Mononuclear cell (primary cell): ENCODE data around the gene CD3G. TPM values are rescaled to one million over a fixed set of nuclear protein-coding genes. Genes with fewer than 3 reads are reported as not detected.
"Not testable (repeated sequence)": the region's sequence is repeated elsewhere in the genome, so short reads cannot be mapped to it uniquely, and the experiment has no call there.

Source experiments
- H3K27me3 ChIP-seq: 2 replicates; pipeline ENCODE4 v1.6.0; 2011; ENCODE audit warnings: low read length, control low read depth; ENCODE audit not compliant: insufficient read depth
- H3K4me1 ChIP-seq: 2 replicates; pipeline ENCODE4 v1.5.1; 2011; ENCODE audit warnings: mild to moderate bottlenecking, low read length, control low read depth; ENCODE audit not compliant: insufficient read depth
- H3K4me3 ChIP-seq: 2 replicates; pipeline ENCODE4 v1.5.1; 2011; ENCODE audit warnings: mild to moderate bottlenecking, low read length, moderate library complexity
- H3K9me3 ChIP-seq: 2 replicates; pipeline ENCODE4 v1.5.1; 2011; ENCODE audit warnings: low read depth, mild to moderate bottlenecking, control low read depth, low read length
- total RNA-seq: library from RNA; depleted of rRNA; stranded (reverse); fragments of >200 nt; gene quantifications from one replicate; pipeline ENCODE4 v1.2.3, GENCODE V29; 2012

CD3G gene
- total RNA-seq, result 49.7 TPM

GRCh38 chr11:118343981-118344515, at the start of gene CD3G:
TSS of gene CD3G (plus strand) at chr11:118344344. CDS start at chr11:118344424, 80 bp downstream.
- peaks cover 11% of the 10 kb centered on the region for H3K4me1 ChIP-seq
- peak within 1 kb of the TSS; percentile 50 for H3K4me3 ChIP-seq
- H3K9me3 ChIP-seq, result no peaks in the 10 kb centered on the region
- H3K27me3 ChIP-seq, result no peaks in the 10 kb centered on the region

GRCh38 chr11:118295199-118295598, 48.9 kb upstream of the CD3G start:
- Histone ChIP-seq H3K9me3 (no peaks in the 10 kb centered on the region), H3K4me1 (peaks cover 20% of the 10 kb centered on the region), H3K4me3 (no peak overlapping the region), H3K27me3 (no peaks in the 10 kb centered on the region)

GRCh38 chr11:118295815-118296454, 48.2 kb upstream of the CD3G start:
- Histone ChIP-seq H3K9me3 (no peaks in the 10 kb centered on the region), H3K4me3 (no peak overlapping the region), H3K27me3 (no peaks in the 10 kb centered on the region), H3K4me1 (peaks cover 16% of the 10 kb centered on the region)

GRCh38 chr11:118301600-118302195, 42.4 kb upstream of the CD3G start:
- H3K9me3 ChIP-seq, result no peaks in the 10 kb centered on the region
- H3K4me3 ChIP-seq, result no peak overlapping the region
- H3K4me1 ChIP-seq, result peaks cover 23% of the 10 kb centered on the region
- no peaks in the 10 kb centered on the region for H3K27me3 ChIP-seq

GRCh38 chr11:118304227-118304567, 39.9 kb upstream of the CD3G start:
- Histone ChIP-seq H3K27me3 (no peaks in the 10 kb centered on the region), H3K4me1 (peaks cover 37% of the 10 kb centered on the region), H3K9me3 (no peaks in the 10 kb centered on the region), H3K4me3 (peak overlapping the region; percentile 46)

GRCh38 chr11:118304568-118305248, 39.4 kb upstream of the CD3G start, which contains the start of gene CD3E:
TSS of gene CD3E (plus strand) at chr11:118304730. CDS start at chr11:118304953, 223 bp downstream.
- Histone ChIP-seq H3K27me3 (no peaks in the 10 kb centered on the region), H3K4me1 (peaks cover 37% of the 10 kb centered on the region), H3K4me3 (peak within 1 kb of the TSS; percentile 46), H3K9me3 (no peaks in the 10 kb centered on the region)

GRCh38 chr11:118305726-118306125, 38.4 kb upstream of the CD3G start:
- H3K4me3 ChIP-seq, result peak overlapping the region; percentile 46
- peaks cover 38% of the 10 kb centered on the region for H3K4me1 ChIP-seq
- no peaks in the 10 kb centered on the region for H3K27me3 ChIP-seq
- H3K9me3 ChIP-seq, result no peaks in the 10 kb centered on the region

GRCh38 chr11:118306556-118306955, 37.6 kb upstream of the CD3G start:
- no peaks in the 10 kb centered on the region for H3K27me3 ChIP-seq
- H3K9me3 ChIP-seq, result no peaks in the 10 kb centered on the region
- H3K4me1 ChIP-seq, result peaks cover 44% of the 10 kb centered on the region
- peak overlapping the region; percentile 46 for H3K4me3 ChIP-seq

- not testable (repeated sequence) for H3K27me3 ChIP-seq, H3K9me3 ChIP-seq, H3K4me3 ChIP-seq
- peaks cover 45% of the 10 kb centered on the region for H3K4me1 ChIP-seq
Measured at GRCh38 chr11:118308995-118309528, 35.1 kb upstream of the CD3G start.

- H3K9me3 ChIP-seq, result no peaks in the 10 kb centered on the region
- peaks cover 50% of the 10 kb centered on the region for H3K4me1 ChIP-seq
- no peak overlapping the region for H3K4me3 ChIP-seq
- no peaks in the 10 kb centered on the region for H3K27me3 ChIP-seq
Measured at GRCh38 chr11:118310271-118310670, 33.9 kb upstream of the CD3G start.

- peaks cover 55% of the 10 kb centered on the region for H3K4me1 ChIP-seq
- H3K4me3 ChIP-seq, result no peak overlapping the region
- no peaks in the 10 kb centered on the region for H3K27me3 ChIP-seq
Measured at GRCh38 chr11:118310781-118311485, 33.2 kb upstream of the CD3G start.

GRCh38 chr11:118311518-118311917, 32.6 kb upstream of the CD3G start:
- Histone ChIP-seq H3K4me1 (peaks cover 56% of the 10 kb centered on the region), H3K9me3 (no peaks in the 10 kb centered on the region), H3K4me3 (no peak overlapping the region), H3K27me3 (no peaks in the 10 kb centered on the region)

More at GRCh38 chr11:118310781-118311485, 33.2 kb upstream of the CD3G start:
- H3K9me3 ChIP-seq, result no peaks in the 10 kb centered on the region

- H3K4me3 ChIP-seq, result no peak overlapping the region
- no peaks in the 10 kb centered on the region for H3K9me3 ChIP-seq
- no peaks in the 10 kb centered on the region for H3K27me3 ChIP-seq
- peaks cover 56% of the 10 kb centered on the region for H3K4me1 ChIP-seq
Measured at GRCh38 chr11:118312328-118312727, 31.8 kb upstream of the CD3G start.

GRCh38 chr11:118313242-118313641, 30.9 kb upstream of the CD3G start:
- H3K4me3 ChIP-seq, result no peak overlapping the region
- peaks cover 58% of the 10 kb centered on the region for H3K4me1 ChIP-seq
- H3K9me3 ChIP-seq, result no peaks in the 10 kb centered on the region
- H3K27me3 ChIP-seq, result no peaks in the 10 kb centered on the region
